Thyroid gland (tissue), 4 donors: ENCODE results near the gene MAVS. TPM values are rescaled to one million over a fixed set of nuclear protein-coding genes. Genes with fewer than 3 reads are reported as not detected.
A peak's percentile ranks its signal among the peaks of the same experiment; 100 is the strongest.

Experiments used
- DNase-seq, 2 donors: peaks; one replicate each; pipeline ENCODE4 v3.0.0-alpha.2; 2019
- H3K27ac ChIP-seq, 3 donors: fragments of 200-600 bp; sonication (generic); 1 replicate in 2 of 3; 2 replicates in 1 of 3; pipeline ENCODE4 v1.5.1; 2016 to 2019; ENCODE audit warnings: mild to moderate bottlenecking in 1 of 3, moderate library complexity in 1 of 3
- H3K27me3 ChIP-seq: fragments of 200-600 bp; sonication (generic); one replicate; pipeline ENCODE4 v1.5.1; 2019
- H3K36me3 ChIP-seq, 2 donors: fragments of 200-600 bp; sonication (generic); one replicate each; pipeline ENCODE4 v1.5.1; 2016 to 2019
- H3K4me1 ChIP-seq, 2 donors: fragments of 200-600 bp; sonication (generic); one replicate each; pipeline ENCODE4 v1.5.1; 2017 to 2019
- H3K4me3 ChIP-seq, 3 donors: fragments of 200-600 bp; sonication (generic); replicated peaks in 1 of 3; 1 replicate in 2 of 3; 2 replicates in 1 of 3; pipeline ENCODE4 v1.5.1; 2016; ENCODE audit warnings: mild to moderate bottlenecking in 1 of 3
- H3K9me3 ChIP-seq: fragments of 200-600 bp; sonication (generic); one replicate; pipeline ENCODE4 v1.5.1; 2017
- CTCF ChIP-seq, 6 experiments: fragments of 200-600 bp in 3 of 6; fragments of 450-650 bp in 3 of 6; sonication (generic) in 3 of 6; IDR thresholded peaks; one replicate each; pipeline ENCODE4 v1.5.1; 2016 to 2019; ENCODE audit warnings: antibody characterized with exemption in 6 of 6, mild to moderate bottlenecking in 2 of 6, inconsistent platforms in 1 of 6, moderate library complexity in 1 of 6
- POLR2A ChIP-seq, 2 donors: fragments of 450-650 bp; IDR thresholded peaks; one replicate each; pipeline ENCODE4 v1.6.1; 2017; ENCODE audit warnings: antibody characterized with exemption in 2 of 2, mild to moderate bottlenecking in 2 of 2, moderate library complexity in 1 of 2
- WGBS, 2 donors: methylation state at CpG; one replicate each; pipeline ENCODE4 v1.1.5; 2017; 5-methylcytosine and 5-hydroxymethylcytosine counted together
- intact Hi-C: fragments of 100-400 bp; cut with DNase I; formaldehyde crosslinking; loops from one replicate; pipeline ENCODE4 v1.15.1; 2023
- total RNA-seq, 4 donors: library from RNA; depleted of rRNA; stranded (reverse); fragments of >200 nt; gene quantifications; one replicate each; pipeline ENCODE4 v1.2.3, GENCODE V29; 2016

Gene MAVS
- total RNA-seq, 4 donors from 2014 or later, result 30.4 to 52.3 (median 39.0) TPM

GRCh38 chr20:3803289-3803688, 43.3 kb upstream of the MAVS start:
- H3K27ac ChIP-seq, result no peak overlapping the region
- intact Hi-C loops, result no loop called here
- DNase-seq, result no peak
- no peaks in the 10 kb centered on the region for H3K9me3 ChIP-seq
- H3K4me1 ChIP-seq, result peaks cover 29 to 39% of the 10 kb centered on the region in 2 donors
- no peak overlapping the region for H3K4me3 ChIP-seq
- no peaks in the 10 kb centered on the region for H3K27me3 ChIP-seq
- 90 to 94% methylated on average over 7 to 9 of the region's 14 CpGs for WGBS, 2 donors
- TF ChIP-seq CTCF (IDR thresholded peaks at IDR 0.05) (no peak), POLR2A (IDR thresholded peaks at IDR 0.05) (no peak)
- peaks cover 20 to 40% of the 10 kb centered on the region in 2 donors for H3K36me3 ChIP-seq

GRCh38 chr20:3803854-3804253, 42.8 kb upstream of the MAVS start:
- no peak for DNase-seq
- TF ChIP-seq POLR2A (IDR thresholded peaks at IDR 0.05) (no peak), CTCF (IDR thresholded peaks at IDR 0.05) (no peak)
- Histone ChIP-seq H3K27ac (no peak overlapping the region), H3K36me3 (peaks cover 20 to 40% of the 10 kb centered on the region in 2 donors), H3K4me1 (peaks cover 32 to 44% of the 10 kb centered on the region in 2 donors), H3K4me3 (no peak overlapping the region), H3K9me3 (no peaks in the 10 kb centered on the region), H3K27me3 (no peaks in the 10 kb centered on the region)
- intact Hi-C loops, result no loop called here
- 86 to 98% methylated on average over 6 of the region's 6 CpGs for WGBS, 2 donors

GRCh38 chr20:3804254-3804751, 42.3 kb upstream of the MAVS start:
- Histone ChIP-seq H3K4me3 (no peak overlapping the region), H3K9me3 (no peaks in the 10 kb centered on the region), H3K27ac (peak overlapping the region in 1 of 3 donors; percentile 99), H3K4me1 (peaks cover 32 to 41% of the 10 kb centered on the region in 2 donors), H3K36me3 (peaks cover 20 to 40% of the 10 kb centered on the region in 2 donors), H3K27me3 (no peaks in the 10 kb centered on the region)
- intact Hi-C loops, result no loop called here
- no peak for DNase-seq
- TF ChIP-seq POLR2A (IDR thresholded peaks at IDR 0.05), result no peak
- 90 to 93% methylated on average over 3 to 11 of the region's 11 CpGs for WGBS, 2 donors

- TF ChIP-seq POLR2A (IDR thresholded peaks at IDR 0.05) (no peak), CTCF (IDR thresholded peaks at IDR 0.05) (no peak)
Observed at GRCh38 chr20:3804781-3805180, 41.9 kb upstream of the MAVS start.

GRCh38 chr20:3808544-3808943, 38.1 kb upstream of the MAVS start:
- H3K4me3 ChIP-seq, result no peak overlapping the region

More at GRCh38 chr20:3804781-3805180, 41.9 kb upstream of the MAVS start:
- Histone ChIP-seq H3K9me3 (no peaks in the 10 kb centered on the region), H3K27ac (peak overlapping the region in 2 of 3 donors; percentile 98 to 99), H3K4me3 (no peak overlapping the region), H3K36me3 (peaks cover 20 to 40% of the 10 kb centered on the region in 2 donors), H3K4me1 (peaks cover 32 to 40% of the 10 kb centered on the region in 2 donors), H3K27me3 (no peaks in the 10 kb centered on the region)
- WGBS, 2 donors, result 92% methylated on average over 8 to 10 of the region's 11 CpGs
- DNase-seq, result no peak
- intact Hi-C loops, result no loop called here

More at GRCh38 chr20:3808544-3808943, 38.1 kb upstream of the MAVS start:
- no peaks in the 10 kb centered on the region for H3K27me3 ChIP-seq
- DNase-seq, result no peak
- no peaks in the 10 kb centered on the region for H3K9me3 ChIP-seq
- H3K4me1 ChIP-seq, result peaks cover 61 to 67% of the 10 kb centered on the region in 2 donors
- H3K36me3 ChIP-seq, result peaks cover 3 to 14% of the 10 kb centered on the region in 2 donors
- TF ChIP-seq CTCF (IDR thresholded peaks at IDR 0.05) (no peak), POLR2A (IDR thresholded peaks at IDR 0.05) (no peak)
- 80 to 85% methylated on average over 3 of the region's 3 CpGs for WGBS, 2 donors
- H3K27ac ChIP-seq, result peak overlapping the region; percentile 97 to 99 (median 98)
- intact Hi-C loops, result no loop called here
